Esophagus (tissue), 2 donors: ENCODE results near the gene ADGRG3. TPM values are rescaled to one million over a fixed set of nuclear protein-coding genes. Genes with fewer than 3 reads are reported as not detected.

ENCODE experiments used
- H3K27ac ChIP-seq, 2 donors: one replicate each; pipeline ENCODE4 v1.5.1; 2013; ENCODE audit warnings: low read depth in 2 of 2, mild to moderate bottlenecking in 2 of 2, inconsistent platforms in 1 of 2, low read length in 1 of 2, moderate library complexity in 1 of 2
- H3K27me3 ChIP-seq, 2 donors: one replicate each; pipeline ENCODE4 v1.6.1; 2013; ENCODE audit warnings: low read length in 2 of 2, control low read depth in 1 of 2, mild to moderate bottlenecking in 1 of 2; ENCODE audit not compliant: insufficient read depth in 2 of 2, control insufficient read depth in 1 of 2
- H3K36me3 ChIP-seq, 2 donors: one replicate each; pipeline ENCODE4 v1.6.1; 2013; ENCODE audit warnings: low read length in 1 of 2; ENCODE audit not compliant: control insufficient read depth in 2 of 2, insufficient read depth in 2 of 2
- H3K4me1 ChIP-seq, 2 donors: one replicate each; pipeline ENCODE4 v1.6.1; 2013; ENCODE audit warnings: low read length in 1 of 2; ENCODE audit not compliant: control insufficient read depth in 2 of 2, insufficient read depth in 2 of 2
- H3K4me3 ChIP-seq, 2 donors: one replicate each; pipeline ENCODE4 v1.5.1; 2013; ENCODE audit warnings: low read length in 2 of 2, mild to moderate bottlenecking in 2 of 2, low read depth in 1 of 2, moderate library complexity in 1 of 2
- H3K9me3 ChIP-seq, 2 donors: one replicate each; pipeline ENCODE4 v1.6.1; 2013; ENCODE audit warnings: mild to moderate bottlenecking in 2 of 2, low read depth in 1 of 2, low read length in 1 of 2, moderate library complexity in 1 of 2; ENCODE audit not compliant: control insufficient read depth in 2 of 2, insufficient read depth in 1 of 2
- WGBS, 2 donors: extraction: QIAGEN DNeasy Blood & Tissue Kit; methylation state at CpG; one replicate each; pipeline ENCODE4 v1.1.7; 2013; 5-methylcytosine and 5-hydroxymethylcytosine counted together
- polyA plus RNA-seq, 2 donors: library from polyadenylated mRNA; stranded (reverse); fragments of 200-250 nt; gene quantifications; one replicate each; pipeline ENCODE4 v1.2.3, GENCODE V29; 2013
- donor health status: healthy with polysubstance abuse.
- donor health status: Bipolar disorder and iron deficiency.

Gene ADGRG3, protein sequence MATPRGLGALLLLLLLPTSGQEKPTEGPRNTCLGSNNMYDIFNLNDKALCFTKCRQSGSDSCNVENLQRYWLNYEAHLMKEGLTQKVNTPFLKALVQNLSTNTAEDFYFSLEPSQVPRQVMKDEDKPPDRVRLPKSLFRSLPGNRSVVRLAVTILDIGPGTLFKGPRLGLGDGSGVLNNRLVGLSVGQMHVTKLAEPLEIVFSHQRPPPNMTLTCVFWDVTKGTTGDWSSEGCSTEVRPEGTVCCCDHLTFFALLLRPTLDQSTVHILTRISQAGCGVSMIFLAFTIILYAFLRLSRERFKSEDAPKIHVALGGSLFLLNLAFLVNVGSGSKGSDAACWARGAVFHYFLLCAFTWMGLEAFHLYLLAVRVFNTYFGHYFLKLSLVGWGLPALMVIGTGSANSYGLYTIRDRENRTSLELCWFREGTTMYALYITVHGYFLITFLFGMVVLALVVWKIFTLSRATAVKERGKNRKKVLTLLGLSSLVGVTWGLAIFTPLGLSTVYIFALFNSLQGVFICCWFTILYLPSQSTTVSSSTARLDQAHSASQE
- under 1 TPM; 0.31 to 0.72 TPM for polyA plus RNA-seq

- WGBS, 2 donors = 73 to 88% methylated on average over 8 to 11 of the region's 11 CpGs
- no peak within 1 kb of the TSS for H3K27ac ChIP-seq
- peaks cover 0 to 12% of the 10 kb centered on the region in 2 donors for H3K36me3 ChIP-seq
- H3K4me3 ChIP-seq = no peak within 1 kb of the TSS
- H3K9me3 ChIP-seq = no peaks in the 10 kb centered on the region
- H3K27me3 ChIP-seq = no peaks in the 10 kb centered on the region
- H3K4me1 ChIP-seq = no peaks in the 10 kb centered on the region
Measured at GRCh38 chr16:57668263-57668571, at the start of gene ADGRG3. TSS of gene ADGRG3 (plus strand) at chr16:57668306. CDS start at chr16:57668348, 42 bp downstream.

DNA sequence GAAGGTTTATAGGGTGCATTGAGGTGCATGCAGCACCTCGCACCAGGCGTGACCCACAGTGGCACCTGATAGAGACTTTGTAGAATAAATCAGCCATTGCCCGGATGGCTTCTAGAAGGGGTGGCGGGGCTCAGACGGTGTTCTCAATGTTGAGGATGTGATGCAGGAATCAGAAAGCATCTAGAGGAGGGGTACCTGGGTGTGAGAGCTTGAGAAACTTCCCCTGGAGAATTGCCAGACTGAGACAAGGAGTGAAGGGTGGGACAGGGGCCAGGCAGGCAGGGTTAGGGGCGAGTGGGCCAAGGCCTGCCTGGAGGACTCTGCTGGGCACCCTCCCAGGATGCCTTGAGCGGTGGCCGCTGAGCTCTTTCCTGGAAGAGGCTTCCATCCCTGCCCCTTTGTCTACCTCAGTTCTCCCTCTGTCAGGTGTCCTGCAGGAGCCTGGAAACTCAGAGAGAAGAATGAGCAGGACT lies 48.9 kb upstream of the ADGRG3 start:
- Histone ChIP-seq H3K9me3 (no peaks in the 10 kb centered on the region), H3K27me3 (no peaks in the 10 kb centered on the region), H3K36me3 (no peaks in the 10 kb centered on the region), H3K4me1 (peaks cover 0 to 32% of the 10 kb centered on the region in 2 donors), H3K4me3 (peak overlapping the region in 1 of 2 donors; percentile 51), H3K27ac (peak overlapping the region; percentile 86 to 94)
- WGBS, 2 donors = 53 to 66% methylated on average over 8 of the region's 8 CpGs

DNA sequence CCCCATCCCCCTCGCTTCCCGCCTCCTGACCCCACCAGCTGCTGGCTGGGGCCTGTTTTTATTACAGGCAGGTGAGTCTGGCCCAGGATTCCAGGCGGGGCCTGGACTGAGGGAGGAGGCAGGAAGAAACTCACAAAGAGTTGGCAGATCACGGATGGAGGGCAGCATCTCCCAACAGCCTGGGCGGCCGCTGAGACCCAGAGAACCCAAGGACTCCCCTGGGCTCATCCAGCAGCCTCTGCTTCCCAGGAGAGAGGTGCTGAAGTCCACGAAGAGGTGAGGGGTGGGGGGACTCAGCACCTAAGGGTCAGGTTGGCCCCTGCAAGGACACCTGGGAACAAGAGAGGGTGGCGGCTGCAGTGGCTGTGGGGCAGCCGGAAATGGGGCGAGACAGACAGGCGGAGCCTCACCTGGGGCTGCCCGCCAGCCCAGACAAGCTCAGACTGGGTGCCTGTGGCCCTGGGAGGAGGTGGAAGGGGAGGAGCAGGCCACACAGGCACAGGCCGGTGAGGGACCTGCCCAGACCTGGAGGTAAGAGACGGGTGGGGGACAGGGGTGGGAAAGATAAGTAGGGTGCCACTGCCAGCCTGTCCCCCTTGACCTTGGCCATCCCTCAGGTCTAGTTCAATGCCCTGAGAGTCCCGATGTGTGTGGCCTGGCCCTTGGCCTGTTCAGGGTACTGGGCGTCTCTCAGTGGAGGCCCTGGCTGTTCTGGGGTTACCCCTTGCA lies 48.3 kb upstream of the ADGRG3 start:
- Histone ChIP-seq H3K9me3 (no peaks in the 10 kb centered on the region), H3K27ac (peak overlapping the region; percentile 93 to 94), H3K27me3 (no peaks in the 10 kb centered on the region), H3K4me3 (peak overlapping the region; percentile 51 to 67), H3K36me3 (no peaks in the 10 kb centered on the region), H3K4me1 (peaks cover 0 to 34% of the 10 kb centered on the region in 2 donors)
- WGBS, 2 donors = 53 to 56% methylated on average over 16 of the region's 16 CpGs

DNA sequence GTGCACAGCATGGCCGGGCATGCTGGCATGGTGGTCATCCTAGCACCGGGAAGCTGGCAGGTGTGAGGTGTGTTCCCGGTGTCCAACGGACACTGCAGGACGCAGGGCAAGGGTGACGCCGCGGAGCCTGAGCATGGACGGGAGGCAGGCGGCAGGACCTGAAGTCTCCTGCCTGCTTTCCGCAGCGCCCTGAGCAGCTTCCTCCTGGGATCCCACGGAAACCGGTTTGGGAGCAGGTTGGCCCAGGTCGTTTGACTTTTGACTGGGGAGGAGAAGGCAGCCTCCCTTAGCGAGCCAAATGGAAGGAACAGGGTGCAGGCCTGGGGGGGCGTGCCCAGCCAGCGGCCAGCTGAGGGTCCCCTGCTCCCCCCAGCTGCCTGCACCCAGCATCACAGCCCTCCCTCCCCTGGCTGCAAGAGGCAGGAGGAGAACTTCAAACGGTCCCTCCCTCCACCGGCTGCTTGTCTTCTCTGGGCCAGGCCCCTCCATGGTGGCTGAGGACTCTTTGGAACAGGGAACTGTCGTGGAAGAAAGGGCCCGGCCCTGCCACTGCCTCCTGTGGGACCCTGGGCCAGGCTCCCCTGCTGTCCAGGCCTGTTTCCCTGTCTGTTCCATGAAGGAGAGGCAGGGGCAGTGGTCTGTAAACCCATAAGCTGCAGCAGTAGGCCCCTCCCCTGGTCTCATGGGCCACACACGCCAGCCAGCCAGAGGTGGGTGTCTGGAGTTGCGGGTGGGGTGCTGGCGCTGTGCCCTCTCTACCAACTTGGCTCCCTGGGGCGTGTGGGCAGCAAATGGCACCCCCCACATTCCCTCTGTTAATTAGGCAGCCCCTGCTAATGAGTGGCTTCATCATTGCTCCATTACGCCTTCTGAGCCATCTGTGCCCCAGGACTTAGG lies 47.5 kb upstream of the ADGRG3 start:
- Histone ChIP-seq H3K4me1 (peaks cover 0 to 33% of the 10 kb centered on the region in 2 donors), H3K27ac (peak overlapping the region; percentile 93 to 94), H3K36me3 (no peaks in the 10 kb centered on the region), H3K4me3 (peak overlapping the region; percentile 51 to 67), H3K27me3 (no peaks in the 10 kb centered on the region), H3K9me3 (no peaks in the 10 kb centered on the region)
- WGBS, 2 donors = 48 to 51% methylated on average over 27 of the region's 27 CpGs

DNA sequence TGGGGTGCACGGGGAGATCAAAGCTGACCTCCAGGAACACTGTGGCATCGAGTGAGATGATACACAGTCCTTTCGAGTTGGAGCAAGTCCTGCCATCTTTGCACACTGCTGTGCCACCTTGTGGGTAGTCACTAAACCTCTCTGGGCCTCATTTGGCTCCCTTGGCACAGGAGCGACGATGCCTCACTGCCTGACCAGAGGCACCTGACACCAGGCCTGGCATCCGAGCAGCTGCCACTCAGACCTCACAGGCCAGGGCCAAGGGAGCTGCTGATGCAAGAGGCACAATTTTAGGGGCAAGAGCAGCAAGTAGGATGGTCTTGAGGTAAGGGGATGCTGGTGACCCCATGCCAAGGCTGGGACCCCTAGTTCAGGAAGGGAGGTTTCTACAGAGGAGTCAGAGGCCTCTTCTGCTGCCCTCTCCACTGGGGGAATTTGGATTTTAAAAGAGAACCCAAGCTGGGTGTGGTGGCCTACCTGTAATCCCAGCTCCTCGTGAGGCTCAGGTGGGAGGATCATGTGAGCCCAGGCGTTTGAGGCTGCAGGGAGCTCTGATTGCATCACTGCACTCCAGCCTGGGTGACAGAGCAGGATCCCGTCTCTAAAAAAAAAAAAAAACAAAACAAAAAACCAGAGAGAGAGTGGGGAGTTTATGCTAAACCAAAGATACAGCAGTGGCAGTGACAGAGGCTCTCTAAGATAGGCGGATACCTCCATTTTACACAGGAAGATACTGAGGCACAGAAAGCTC lies 46.4 kb upstream of the ADGRG3 start:
- peak overlapping the region; percentile 93 to 94 for H3K27ac ChIP-seq
- H3K36me3 ChIP-seq = no peaks in the 10 kb centered on the region
- no peaks in the 10 kb centered on the region for H3K27me3 ChIP-seq
- peaks cover 0 to 33% of the 10 kb centered on the region in 2 donors for H3K4me1 ChIP-seq
- no peaks in the 10 kb centered on the region for H3K9me3 ChIP-seq
- H3K4me3 ChIP-seq = peak overlapping the region in 1 of 2 donors; percentile 51
- WGBS, 2 donors = 43 to 49% methylated on average over 10 of the region's 10 CpGs

- H3K27me3 ChIP-seq = no peaks in the 10 kb centered on the region
- H3K9me3 ChIP-seq = no peaks in the 10 kb centered on the region
- H3K36me3 ChIP-seq = no peaks in the 10 kb centered on the region
- no peak overlapping the region for H3K4me3 ChIP-seq
- 57 to 58% methylated on average over 16 of the region's 16 CpGs for WGBS, 2 donors
- H3K27ac ChIP-seq = peak overlapping the region; percentile 93 to 94
- peaks cover 0 to 34% of the 10 kb centered on the region in 2 donors for H3K4me1 ChIP-seq
Measured at GRCh38 chr16:57622361-57623250, 45.5 kb upstream of the ADGRG3 start.

GRCh38 chr16:57623251-57624043 lies 44.7 kb upstream of the ADGRG3 start:
- Histone ChIP-seq H3K36me3 (no peaks in the 10 kb centered on the region), H3K4me1 (peaks cover 0 to 35% of the 10 kb centered on the region in 2 donors), H3K27ac (peak overlapping the region; percentile 20 to 93), H3K9me3 (no peaks in the 10 kb centered on the region), H3K27me3 (no peaks in the 10 kb centered on the region), H3K4me3 (no peak overlapping the region)
- 42 to 50% methylated on average over 17 of the region's 17 CpGs for WGBS, 2 donors
